Kidney (tissue), 14 donors: ENCODE measurements around the gene KYNU. TPM values are rescaled to one million over a fixed set of nuclear protein-coding genes. Genes with fewer than 3 reads are reported as not detected.

Experiments used
- DNase-seq, 5 donors: peaks; one replicate each; pipeline ENCODE4 v3.0.0-alpha.2; 2013 to 2020
- FAIRE-seq: peaks from 2 replicates; lab custom pipeline; 2012; peaks lifted over from hg19 to GRCh38; lab: Jason Lieb, UNC
- H3K27ac ChIP-seq, 2 donors: one replicate each; pipeline ENCODE4 v1.7.0; 2013; ENCODE audit warnings: low read depth in 2 of 2, low read length in 2 of 2, inconsistent platforms in 1 of 2
- H3K27me3 ChIP-seq: one replicate; pipeline ENCODE4 v1.7.1; 2013; ENCODE audit warnings: low read length, inconsistent platforms; ENCODE audit not compliant: control insufficient read depth, insufficient read depth
- H3K36me3 ChIP-seq, 3 donors: one replicate each; pipeline versions ENCODE4 v1.7.0 to v1.7.1; 2013; ENCODE audit warnings: low read length in 3 of 3, control low read depth in 1 of 3, inconsistent platforms in 1 of 3; ENCODE audit not compliant: insufficient read depth in 3 of 3, control insufficient read depth in 2 of 3
- H3K4me1 ChIP-seq, 3 donors: one replicate each; pipeline versions ENCODE4 v1.7.0 to v1.7.1; 2013; ENCODE audit warnings: low read length in 3 of 3, inconsistent platforms in 1 of 3, low read depth in 1 of 3; ENCODE audit not compliant: control insufficient read depth in 2 of 3, insufficient read depth in 2 of 3
- H3K4me3 ChIP-seq, 3 donors: one replicate each; pipeline versions ENCODE4 v1.7.0 to v1.8.1; 2013; ENCODE audit warnings: low read length in 3 of 3, control low read depth in 1 of 3, inconsistent platforms in 1 of 3
- H3K9ac ChIP-seq, 3 donors: one replicate each; pipeline versions ENCODE4 v1.7.0 to v1.7.1; 2013; ENCODE audit warnings: low read length in 3 of 3, control low read depth in 1 of 3, inconsistent platforms in 1 of 3
- H3K9me3 ChIP-seq, 3 donors: one replicate each; pipeline versions ENCODE4 v1.7.0 to v1.7.1; 2013; ENCODE audit warnings: low read length in 3 of 3, control low read depth in 1 of 3, inconsistent platforms in 1 of 3; ENCODE audit not compliant: control insufficient read depth in 2 of 3, insufficient read depth in 1 of 3
- CTCF ChIP-seq: IDR thresholded peaks from 3 replicates; pipeline ENCODE4 v1.5.1; 2012; ENCODE audit warnings: mild to moderate bottlenecking, moderate library complexity, borderline replicate concordance; ENCODE audit not compliant: insufficient read depth; ENCODE audit errors: extremely low read depth
- intact Hi-C: fragments of 100-400 bp; cut with DNase I; formaldehyde crosslinking; loops from one replicate; pipeline ENCODE4 v1.11.1; 2022
- polyA plus RNA-seq: library from polyadenylated mRNA; stranded (reverse); fragments of 350-450 nt; fragmentation: Illumina TruSeq; extraction: RNeasy Lipid Tissue Mini Kit (QIAGEN cat#74804); gene quantifications from one replicate; pipeline ENCODE4 v1.2.3, GENCODE V29; 2014; ENCODE audit warnings: low read depth, low replicate concordance; ENCODE audit not compliant: insufficient read depth
- total RNA-seq: library from RNA; stranded (reverse); fragmentation: NEBNext Ultra II Directional; extraction: Animal tissue kit (Norgen Biotek cat#: 25700); gene quantifications from one replicate; pipeline ENCODE4 v1.2.1, GENCODE V29; 2021
- donor health status: control.
- donor health status: control.
- donor health status: control.
- donor health status: control.
- donor health status: control.
- donor health status: DM: yes; HTN: yes; CAD: no.
- donor health status: Normal renal cell carcinoma (clear cell type).

KYNU gene
- total and polyA plus RNA-seq, 2 donors from 2014 or later, result 6.4 to 14.5 TPM

GRCh38 chr2:142872882-142873724 is 4.4 kb upstream of the KYNU start:
- no peak for FAIRE-seq
- no peak overlapping the region for H3K4me3 ChIP-seq
- H3K9me3 ChIP-seq, result no peaks in the 10 kb centered on the region
- H3K27ac ChIP-seq, result no peak overlapping the region
- H3K9ac ChIP-seq, result no peak overlapping the region
- no peak for TF ChIP-seq CTCF
- H3K36me3 ChIP-seq, result no peaks in the 10 kb centered on the region
- no peaks in the 10 kb centered on the region for H3K4me1 ChIP-seq
- DNase-seq, result no peak
- no peaks in the 10 kb centered on the region for H3K27me3 ChIP-seq
- intact Hi-C loops, result no loop called here

GRCh38 chr2:142873831-142874287 is 3.6 kb upstream of the KYNU start:
- Histone ChIP-seq H3K9ac (no peak overlapping the region), H3K4me3 (no peak overlapping the region), H3K27ac (no peak overlapping the region), H3K4me1 (no peaks in the 10 kb centered on the region), H3K27me3 (no peaks in the 10 kb centered on the region), H3K9me3 (no peaks in the 10 kb centered on the region), H3K36me3 (no peaks in the 10 kb centered on the region)
- no peak for TF ChIP-seq CTCF
- FAIRE-seq (no peak), DNase-seq (no peak)
- intact Hi-C loops, result no loop called here

GRCh38 chr2:142874293-142874814 is 3.1 kb upstream of the KYNU start:
- intact Hi-C loops, result no loop called here
- no peaks in the 10 kb centered on the region for H3K27me3 ChIP-seq
- H3K27ac ChIP-seq, result no peak overlapping the region
- DNase-seq, result no peak
- no peaks in the 10 kb centered on the region for H3K4me1 ChIP-seq
- no peak for TF ChIP-seq CTCF
- H3K36me3 ChIP-seq, result no peaks in the 10 kb centered on the region
- FAIRE-seq, result no peak
- H3K9ac ChIP-seq, result no peak overlapping the region
- no peaks in the 10 kb centered on the region for H3K9me3 ChIP-seq
- H3K4me3 ChIP-seq, result no peak overlapping the region
